Measurements from ENCODE around the gene RARG.

Gene RARG

DNA sequence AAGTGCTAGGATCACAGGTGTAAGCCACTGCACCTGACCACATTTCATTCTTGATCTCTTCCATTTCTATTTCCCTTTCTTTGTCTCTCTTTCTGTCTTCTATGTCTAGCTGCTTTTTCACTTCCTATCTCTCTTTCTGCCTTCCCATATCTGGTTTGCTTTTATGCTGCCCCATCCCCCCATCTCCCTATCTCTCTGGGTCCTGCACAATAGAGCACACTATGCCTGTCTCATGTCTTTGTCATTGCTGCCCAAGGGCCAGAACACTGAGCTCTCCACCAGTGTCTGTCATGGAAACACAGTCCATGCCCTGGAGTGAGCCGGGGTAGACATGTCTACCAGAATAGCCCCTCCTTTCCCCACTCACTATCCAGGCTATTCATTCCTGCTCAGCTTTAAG is 12.3 kb upstream of the RARG start:
- no peak for DNase-seq (ENCODE audit: low read depth)

DNA sequence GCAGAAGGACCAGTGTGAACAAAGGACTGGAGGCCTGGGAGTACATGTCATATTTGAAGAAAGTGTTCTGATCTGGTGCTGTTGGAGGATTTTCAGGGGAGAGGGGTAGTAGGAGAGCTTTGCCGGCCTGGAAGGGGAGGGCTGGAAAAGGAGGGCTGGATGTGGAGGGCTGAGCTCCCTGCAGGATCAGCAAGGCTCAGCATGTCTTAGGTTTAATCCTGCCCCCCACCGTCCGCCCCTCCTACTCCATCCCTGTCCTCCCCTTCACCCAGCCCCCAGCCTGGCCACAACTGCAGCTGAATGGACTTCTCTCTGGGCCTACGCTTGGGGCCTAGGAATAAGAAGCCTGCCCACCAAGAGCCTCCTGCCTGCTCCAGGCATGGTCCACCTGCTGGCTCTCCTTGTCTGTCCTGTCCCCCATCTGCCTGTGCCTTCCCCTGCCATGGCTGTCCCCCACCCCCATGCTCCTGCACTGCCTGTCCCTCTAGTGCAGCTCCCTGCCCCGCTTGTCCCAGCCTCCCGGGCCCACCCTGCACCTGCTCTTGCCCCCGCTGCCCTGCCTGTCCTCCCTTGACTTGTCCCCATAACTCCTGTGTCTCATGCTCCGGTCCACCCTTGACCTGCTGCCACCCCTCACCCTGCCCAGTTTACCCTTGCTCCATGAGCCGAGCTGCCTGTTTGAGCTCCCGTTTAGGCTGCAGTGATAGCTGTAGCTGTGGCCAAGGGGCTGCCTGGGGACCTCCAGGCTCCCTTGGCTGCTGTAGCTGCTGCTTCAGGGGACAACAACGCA is 9.8 kb upstream of the RARG start:
- no peak for DNase-seq (ENCODE audit: low read depth)

DNA sequence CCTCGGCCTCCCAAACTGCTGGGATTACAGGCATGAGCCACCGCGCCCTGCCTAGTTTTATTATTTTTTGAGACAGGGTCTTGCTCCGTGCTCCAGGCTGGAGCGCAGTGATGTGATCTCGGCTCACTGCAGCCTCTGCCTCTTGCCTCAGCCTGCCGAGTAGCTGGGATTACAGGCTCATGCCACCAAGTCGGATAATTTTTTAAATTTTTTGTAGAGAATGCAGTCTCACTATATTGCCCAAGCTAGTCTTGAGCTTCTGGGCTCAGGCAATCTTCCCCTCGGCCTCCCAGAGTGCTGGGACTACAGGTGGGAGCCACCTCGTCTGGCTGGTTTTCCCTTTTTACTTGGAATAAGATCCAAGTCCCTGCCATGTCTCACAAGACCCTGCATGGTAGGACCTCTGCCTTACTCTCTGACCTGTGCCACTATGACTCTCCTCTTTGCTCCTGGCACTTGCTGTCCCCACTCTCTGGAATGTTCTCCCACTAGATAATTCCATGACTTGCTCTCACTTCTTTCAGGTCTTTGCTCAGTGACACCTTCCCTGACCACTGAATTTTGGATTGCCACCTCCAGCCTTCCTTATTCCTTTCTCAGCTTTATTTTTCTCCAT is 7.7 kb upstream of the RARG start:
- no peak for DNase-seq (ENCODE audit: low read depth)

DNA sequence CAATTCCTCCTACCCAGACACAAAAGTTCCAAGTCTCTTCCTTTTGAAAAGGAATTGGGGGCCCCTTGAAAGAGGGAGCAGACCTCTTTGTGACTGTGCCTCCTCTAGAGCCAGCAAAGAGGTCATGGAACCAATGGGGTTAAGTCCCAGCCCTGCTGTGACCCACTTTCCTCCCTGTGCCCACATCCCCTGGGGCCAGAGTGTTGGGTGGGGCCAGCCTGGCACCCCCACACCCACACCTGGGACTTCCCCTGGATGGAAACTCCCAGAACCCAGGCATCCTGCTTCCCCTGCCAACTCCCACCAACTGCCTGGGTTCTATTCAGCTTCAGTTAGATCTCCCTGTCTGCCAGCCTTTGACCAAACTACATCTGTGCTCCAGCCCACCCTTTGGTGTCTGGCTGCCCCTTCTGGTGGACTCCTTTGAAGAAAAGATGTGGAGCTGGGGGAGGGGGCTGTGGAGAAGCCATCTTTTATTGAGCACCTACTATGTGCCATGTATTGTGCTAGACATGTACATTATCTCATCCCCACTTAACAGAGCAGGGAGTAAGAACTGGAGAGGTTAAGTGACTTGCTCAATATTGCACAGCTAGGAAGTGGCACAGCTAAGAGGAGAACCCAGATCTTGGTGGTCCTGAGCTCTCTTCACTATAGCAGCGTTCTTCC is 4.6 kb upstream of the RARG start:
- peak; percentile 76 for DNase-seq (ENCODE audit: low read depth)

DNA sequence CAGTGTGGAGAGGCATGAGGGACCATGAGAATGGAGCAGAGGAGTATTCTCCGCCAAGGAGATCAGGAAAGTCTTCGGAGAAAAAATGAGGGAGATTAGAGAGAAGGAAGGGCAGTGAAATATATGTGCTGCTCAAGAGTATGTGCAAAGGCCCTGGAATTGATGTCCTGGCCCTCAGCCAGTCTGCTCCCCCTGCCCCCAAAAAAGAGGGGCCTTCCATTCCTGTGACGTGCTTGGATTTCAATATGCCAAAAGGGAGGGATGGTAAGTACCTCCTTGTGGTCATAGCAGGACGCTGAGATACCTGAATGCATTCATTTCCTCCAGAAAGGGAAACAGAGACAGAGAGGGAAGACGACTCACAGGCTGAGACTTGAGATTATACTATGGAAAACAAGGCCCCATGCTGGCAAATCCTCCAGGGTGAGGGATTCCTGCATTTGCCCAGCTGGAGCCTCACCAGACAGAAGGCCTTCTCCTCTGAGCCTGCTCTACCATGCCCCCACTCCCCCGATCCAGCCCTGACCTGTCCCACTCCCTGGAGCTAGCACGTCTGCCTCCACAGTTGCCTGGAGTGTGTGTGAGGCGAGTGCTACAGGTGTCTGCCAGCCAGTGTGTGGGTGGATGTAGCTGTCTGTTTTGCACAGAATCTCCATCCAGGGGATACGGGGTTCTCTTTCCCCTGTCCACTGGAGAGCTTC is 3.9 kb upstream of the RARG start:
- DNase-seq (ENCODE audit: low read depth), result no peak

DNA sequence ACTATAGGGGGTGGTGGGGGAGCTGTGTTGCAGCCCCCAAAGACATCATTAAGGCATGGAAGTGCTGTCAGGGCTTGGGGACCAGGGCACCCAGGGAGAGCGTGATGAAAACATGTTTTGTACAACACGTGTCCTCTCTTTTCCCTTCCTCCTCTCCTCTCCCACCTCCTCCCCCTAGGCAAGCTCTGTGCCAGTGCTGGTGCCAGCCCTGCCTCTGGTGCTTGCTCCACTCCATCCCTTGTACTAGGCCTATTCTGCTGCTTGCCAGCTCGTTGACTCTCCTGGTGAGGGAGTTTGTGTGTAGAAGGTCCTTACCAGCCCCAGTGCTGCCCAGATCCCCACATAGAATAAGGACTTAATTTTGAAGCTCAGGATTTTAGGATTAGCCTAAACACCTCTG is 3.2 kb upstream of the RARG start:
- DNase-seq (ENCODE audit: low read depth), result no peak

DNA sequence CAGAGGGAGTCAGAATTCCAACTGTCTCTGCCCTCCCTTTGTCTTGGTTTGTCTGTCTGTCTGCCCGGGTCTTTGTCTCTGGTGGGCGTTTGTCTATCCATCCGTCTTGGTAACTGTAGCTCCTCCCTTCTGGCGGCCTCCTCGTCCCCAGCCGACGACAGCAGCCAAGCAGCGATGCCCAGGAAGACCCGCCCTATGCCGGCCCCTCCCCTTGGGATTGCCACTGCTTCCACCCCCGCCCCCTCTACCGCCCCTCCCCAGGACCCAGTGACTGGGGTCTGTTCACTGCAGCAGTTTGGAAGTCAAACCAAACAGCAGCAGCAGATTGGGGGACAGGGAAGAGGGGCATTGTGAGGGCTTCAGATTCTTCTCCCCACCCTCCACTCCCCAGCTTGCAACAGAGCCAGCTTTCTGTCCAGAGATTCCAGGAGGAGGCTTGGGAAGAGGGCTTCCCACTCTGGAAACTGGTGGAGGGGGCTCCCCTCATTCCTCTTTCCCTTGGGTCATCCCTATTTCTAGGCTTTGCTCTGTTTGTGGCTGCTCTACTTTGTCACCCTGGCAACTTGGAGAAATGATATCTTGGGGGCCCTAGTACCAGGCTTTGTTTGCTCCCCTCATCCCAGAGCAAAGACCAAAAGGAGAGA is 2.4 kb upstream of the RARG start:
- no peak for DNase-seq (ENCODE audit: low read depth)

DNA sequence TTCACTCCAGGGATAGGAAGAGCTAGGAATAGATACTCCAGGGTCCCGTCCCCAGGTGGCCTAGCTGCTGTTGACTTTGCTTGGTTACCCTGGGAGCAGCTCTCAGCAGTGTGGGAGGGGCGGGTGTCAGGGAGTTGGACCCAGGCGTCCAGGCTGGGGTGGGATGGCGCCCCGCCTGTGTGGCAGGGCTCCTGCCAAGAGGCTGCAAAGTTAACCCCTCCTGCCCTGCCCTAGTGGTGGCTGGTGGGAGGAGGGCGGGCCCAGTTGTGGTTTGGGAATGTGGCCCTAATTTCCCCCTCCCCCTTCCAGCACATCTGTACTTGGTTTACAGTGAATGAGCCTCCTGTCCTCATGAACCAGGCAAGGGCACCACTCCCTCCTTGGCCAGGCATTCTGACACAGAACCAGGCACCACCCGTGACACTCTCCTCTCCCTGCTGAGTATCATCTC is 1.7 kb upstream of the RARG start:
- no peak for DNase-seq (ENCODE audit: low read depth)

DNA sequence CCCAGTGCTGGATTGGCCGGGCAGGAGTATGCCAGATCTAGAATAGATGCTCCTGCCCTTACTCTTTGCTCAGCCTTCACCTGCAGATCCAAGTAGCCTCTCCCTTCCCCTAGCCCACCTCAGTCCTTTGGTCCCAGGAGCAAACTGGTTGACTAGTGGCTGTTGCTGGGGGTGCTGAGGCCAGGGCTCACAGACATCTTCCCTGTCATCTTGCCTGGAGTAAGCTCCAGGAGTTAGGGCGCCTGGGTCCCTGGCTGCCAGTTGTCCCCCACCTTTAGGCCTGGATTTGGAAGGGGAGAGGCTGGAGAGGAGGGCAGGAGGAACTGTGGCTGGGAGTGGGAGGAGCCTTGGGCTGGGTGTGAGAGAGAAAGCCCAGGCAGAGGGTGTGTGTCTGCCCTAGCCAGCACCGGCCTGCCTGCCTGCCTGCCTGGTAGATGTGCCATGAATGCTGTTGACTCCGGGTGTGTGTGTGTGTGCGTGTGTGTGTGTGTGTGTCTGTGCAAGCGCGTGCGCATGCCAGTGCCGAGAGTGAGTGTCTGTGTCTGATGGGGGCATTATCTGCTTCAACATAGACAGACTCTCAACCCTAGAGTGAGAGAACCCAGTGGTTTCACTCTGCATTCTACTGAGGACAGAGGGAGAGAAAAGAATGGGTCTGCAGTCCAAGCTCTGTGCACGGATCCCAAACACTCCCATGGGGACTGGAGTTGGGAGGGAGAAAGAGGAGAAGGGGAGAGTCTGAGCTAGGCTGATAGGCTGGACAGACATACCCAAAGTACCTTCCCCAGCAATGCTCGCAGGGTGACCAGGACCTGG is 845 bp upstream of the RARG start:
- DNase-seq (ENCODE audit: low read depth), result peak; percentile 28

DNA sequence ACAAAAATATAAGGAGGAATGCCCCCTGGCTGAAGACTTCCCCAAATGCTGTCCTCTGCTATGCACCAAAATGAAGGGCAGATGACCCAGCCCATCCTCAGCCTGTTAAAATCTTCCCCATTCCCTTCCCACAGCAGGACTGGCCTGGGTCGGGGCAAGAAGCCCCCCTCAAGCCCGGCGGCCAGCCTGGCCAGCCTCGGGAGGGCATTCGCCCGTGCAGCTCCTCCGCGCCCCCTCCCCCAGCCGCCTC is 413 bp downstream of the RARG start:
- DNase-seq (ENCODE audit: low read depth), result no peak

DNA sequence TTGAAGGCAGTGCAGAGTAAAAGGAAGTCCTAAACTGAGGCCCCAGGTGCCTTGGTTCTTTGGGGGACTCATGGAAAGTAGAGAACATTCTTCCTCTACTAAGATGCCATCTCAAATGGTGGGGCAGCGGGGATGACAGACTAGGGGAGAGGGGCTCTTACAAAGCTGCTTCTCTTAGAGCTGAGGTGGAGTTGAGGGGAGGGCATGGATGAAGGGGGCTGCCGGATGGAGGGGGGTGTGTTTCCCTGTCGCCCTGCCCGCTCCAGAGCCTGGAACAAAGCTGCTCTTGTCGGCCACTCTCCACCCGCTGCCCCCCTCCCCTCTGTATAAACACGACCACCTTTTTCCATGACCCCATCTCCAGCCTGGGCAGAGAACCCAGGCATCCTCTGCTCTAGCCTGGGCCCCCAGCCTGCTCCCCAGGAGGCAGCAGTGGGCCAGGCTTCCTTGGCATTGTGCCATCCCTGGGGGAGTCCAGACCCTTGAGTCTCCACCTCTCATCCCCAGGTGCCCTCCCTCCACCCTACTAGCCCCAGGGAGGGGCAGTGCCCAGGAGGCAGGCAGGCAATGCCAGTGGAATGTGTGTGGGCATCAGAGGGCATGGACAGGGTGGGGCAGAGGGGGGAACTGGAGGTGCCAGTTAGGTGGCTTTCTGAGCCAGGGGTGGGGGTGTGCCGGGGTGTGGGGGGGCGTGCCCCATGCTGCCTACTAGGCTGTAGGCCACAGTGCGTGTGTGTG is 1.7 kb downstream of the RARG start:
- no peak for DNase-seq (ENCODE audit: low read depth)

DNA sequence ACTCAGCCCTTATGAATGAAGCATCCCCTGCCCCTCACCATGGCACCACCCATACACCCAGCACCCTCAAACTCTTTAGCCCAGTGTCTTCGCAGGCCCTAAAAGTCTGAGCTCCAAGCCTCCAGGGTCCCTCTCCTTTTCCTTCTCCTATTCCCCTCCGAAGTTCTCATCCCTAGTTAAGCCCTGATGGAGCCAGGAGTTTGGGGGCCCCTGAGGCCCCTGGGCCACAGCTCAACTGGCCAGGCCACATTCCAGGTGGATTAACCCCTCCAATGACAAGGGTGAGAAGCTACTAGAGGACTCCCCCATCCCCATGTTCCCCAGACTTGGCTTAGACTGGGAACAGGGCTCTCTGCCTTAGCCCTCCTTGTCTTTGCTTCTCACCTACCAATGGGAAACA is 2.6 kb downstream of the RARG start:
- DNase-seq (ENCODE audit: low read depth), result no peak

DNA sequence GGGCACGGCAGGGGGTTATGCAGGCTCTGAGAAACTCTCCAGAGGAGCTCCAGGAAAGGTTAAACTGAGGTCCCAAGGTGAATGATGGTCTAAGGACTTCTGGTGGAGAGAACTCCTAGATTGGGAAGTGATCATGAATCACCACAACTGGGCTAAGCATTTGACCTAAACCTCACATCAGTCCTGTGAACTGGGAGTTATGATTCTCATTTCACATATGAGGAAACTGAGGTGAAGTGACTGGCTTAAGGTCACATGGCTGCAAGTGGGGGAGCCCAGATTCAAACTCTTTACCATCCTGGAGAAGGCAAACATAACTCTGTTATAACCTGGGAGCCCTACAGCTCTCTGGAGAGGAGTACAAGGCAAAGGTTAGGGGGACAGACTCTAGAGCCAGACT is 4.2 kb downstream of the RARG start:
- DNase-seq (ENCODE audit: low read depth), result no peak

DNA sequence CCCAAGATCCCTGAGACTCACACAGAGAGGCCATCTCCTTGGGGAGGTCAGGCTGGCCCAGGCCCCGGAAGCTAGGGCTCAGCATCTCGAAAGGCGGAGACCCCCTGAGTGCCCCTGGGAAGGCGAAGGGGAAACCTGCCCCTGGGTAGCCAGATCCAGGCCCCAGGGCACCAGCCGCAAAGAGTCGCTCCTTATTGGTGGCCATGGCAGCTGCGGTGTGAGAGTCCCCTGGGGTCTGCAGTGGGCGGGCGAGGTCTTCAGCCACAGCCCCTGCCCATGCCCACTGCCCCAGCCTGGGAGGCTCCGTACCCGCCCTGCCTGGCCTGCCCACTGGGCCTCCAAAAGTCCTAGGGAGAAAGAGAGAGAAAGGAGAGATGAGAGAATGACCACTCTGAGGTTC is 4.7 kb downstream of the RARG start:
- DNase-seq (ENCODE audit: low read depth), result no peak

DNA sequence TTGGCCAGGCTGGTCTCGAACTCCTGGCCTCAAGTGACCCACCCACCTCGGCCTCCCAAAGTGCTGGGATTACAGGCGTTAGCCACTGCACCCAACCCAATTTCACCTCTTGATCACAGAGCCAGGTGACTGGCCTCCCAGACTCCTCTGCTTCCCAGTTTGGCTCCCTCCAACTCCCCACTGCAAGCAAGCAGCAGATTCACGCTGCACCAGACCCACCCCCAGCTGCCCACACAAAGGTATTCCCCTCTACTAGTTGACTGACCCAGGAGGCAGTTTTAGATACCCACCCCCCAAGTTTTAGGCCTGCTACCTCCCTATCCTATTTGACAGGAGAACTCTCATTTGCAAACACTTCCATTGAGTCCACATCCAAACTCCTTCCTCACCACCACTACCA is 5.2 kb downstream of the RARG start:
- no peak for DNase-seq (ENCODE audit: low read depth)

DNA sequence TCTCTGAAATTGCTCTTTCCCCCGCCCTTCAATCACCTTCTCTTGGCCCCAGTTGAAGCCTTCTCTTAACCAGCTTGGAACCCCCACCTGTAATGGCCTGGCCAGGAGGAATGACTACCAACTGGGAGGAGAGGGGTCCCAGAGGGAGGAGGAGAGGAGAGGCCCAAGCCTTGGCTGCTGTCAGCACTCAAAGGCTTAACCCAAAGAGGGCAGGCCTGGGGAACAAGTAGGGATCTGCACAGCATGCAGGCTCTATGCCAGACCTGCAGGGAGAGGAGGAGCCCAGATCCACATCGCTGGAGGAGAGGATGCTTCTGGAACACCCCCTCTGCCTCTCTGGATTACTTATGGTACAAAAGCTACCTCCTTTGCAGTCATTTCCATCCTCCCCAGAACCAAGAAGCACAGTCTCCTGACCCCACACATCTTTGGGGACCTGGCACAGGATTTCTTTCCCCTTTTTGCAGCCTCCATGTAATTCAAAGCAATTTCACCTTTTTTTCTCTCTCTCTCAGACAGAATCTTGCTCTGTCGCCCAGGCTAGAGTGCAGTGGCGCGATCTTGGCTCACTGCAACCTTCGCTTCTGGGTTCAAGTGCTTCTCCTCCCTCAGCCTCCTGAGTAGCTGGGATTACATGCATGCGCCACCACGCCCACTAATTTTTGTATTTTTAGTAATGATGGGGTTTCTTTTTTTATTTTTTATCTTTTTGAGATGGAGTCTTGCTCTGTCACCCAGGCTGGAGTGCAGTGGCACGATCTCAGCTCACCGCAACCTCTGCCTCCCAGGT is 6.2 kb downstream of the RARG start:
- no peak for DNase-seq (ENCODE audit: low read depth)

DNA sequence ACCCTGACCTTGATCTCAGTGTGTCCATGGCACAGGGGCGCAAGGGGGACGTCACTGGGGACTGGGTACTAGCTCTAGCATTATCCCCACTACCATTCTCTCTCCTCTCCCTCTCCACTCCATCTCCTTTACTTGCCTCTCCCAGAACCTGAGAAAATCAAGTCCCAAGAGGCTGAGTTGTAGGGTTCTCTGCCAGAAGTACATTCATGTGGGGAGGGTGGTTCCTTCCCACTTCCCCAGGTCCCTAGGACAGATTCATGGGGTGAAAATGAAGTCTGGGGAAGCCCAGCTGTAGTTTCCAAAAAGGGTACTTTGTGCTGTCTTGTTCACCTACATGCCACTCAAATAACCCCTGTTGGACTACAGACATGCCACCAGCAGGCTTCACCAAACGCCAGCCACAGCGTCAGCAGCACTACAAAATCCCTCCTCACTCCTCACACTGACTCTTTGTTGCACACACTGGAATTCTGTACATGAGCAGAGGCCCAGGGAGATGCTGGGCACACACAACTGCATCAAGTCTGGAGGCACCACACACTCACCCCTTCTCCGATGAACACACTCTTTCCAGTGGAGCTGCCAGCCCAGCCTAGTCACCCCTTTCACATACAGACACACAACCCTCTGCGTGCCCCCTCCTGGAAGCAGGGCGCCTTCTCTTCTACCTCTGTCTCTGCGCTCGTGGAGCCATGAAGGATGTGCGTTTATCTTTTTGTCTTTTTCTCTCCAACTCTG is 6.9 kb downstream of the RARG start:
- no peak for DNase-seq (ENCODE audit: low read depth)

DNA sequence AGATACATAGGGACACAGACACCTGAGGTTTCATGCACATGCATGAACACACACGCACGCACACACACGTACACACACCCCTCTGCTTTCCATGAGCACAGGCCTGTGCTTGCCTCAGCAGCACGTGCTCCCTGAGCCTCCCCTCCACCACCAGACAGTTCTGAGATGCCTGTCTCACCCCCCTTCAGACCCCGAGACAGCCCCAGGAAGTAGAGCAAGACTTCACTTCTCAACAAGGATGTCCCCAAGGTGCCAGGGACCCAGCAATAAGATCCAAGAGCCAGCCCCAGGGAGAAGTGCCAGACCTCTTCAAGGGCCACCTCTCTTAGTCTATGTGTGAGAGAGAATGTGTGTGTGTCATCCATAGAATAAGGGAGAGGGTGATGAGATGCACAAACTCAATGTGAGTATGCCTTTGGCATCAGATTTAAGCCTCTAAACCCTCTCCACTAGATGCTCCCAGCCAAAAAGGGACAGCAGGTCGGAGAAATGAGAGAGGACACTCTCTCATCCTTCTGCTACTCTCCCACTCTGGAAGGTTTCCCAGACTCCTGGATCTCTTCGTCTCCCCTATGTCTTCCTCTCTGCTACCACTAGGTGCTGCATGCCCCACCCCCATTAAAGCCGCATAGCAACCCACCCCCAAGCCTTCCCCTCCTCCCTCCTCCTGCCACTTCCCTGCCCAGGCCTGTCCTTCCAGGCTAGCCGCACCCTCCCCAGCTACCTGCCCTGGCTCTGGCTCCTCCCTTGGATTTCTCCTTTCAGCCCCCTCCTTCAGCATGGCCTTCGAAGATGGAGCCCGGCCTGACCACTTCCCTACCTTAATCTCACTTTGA is 7.7 kb downstream of the RARG start:
- no peak for DNase-seq (ENCODE audit: low read depth)

All from T-helper 22 cell (primary cell).